ENCODE results near the gene PDZD7. TPM values are rescaled to one million over a fixed set of nuclear protein-coding genes. Genes with fewer than 3 reads are reported as not detected.

PDZD7 gene
- total RNA-seq, 1 donor from 2014 or later = 0.48 TPM

GRCh38 chr10:100968062-100968736 is 62.7 kb downstream of the PDZD7 start:
- no peak for DNase-seq (ENCODE audit: low spot score)

DNA sequence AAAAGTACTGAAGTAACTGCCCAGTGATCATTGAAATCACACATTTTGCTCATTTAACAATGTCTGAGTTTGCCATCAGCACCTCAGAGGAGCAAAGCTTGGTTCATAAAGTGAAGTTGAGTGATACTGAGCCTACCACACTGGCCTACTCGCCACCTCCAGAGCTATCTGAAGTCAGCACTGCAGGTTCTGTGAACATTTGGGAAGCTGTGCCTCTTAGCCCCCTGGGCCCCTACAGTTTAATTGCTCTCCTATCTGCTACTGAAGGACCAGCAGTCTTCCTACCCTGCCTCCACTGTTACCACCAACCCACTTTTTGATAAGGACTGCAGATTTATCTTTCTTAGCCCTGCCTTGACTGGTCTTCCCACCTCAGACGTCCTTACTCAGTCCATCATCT is 63.6 kb downstream of the PDZD7 start:
- no peak for DNase-seq (ENCODE audit: low spot score)

DNA sequence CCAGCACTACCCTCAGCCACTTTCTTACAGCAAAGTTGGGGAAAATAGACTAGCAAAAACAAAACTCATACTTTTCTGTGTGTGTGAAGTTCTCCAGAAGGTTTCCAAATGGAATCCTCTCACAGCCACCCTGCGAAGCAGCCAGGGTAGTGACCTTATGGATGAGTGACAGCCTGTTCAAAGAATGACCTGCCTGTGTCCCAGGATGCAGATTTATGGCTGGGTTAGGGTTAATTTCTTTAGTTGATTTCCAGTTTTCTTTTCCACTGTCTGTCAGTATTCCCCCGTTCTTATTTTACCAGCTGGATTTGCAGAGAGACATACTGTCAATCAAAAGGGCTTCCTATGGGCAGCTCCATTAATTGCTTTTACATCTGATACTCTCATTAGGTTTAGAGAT is 64.0 kb downstream of the PDZD7 start:
- no peak for DNase-seq (ENCODE audit: low spot score)

DNA sequence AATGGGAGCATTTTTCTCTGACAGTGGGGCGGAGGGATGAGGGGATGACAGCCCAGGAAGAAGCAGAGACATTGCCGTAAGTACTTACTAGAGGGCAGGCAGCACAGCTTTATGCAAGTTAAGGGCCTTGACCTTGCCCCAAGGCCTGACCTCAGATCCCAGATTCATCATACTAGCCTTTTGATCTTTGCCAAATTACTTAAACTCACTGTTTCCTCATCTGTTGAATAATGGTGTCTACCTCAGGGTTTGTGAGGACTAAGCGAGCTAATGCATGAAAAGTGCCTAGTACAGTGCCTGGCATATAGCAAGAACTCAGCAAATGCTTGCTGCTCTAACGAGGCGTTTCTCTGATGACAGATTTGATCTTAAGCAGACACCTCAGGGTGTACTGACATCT is 65.1 kb downstream of the PDZD7 start:
- DNase-seq (ENCODE audit: low spot score) = no peak

GRCh38 chr10:100963826-100964225 is 67.1 kb downstream of the PDZD7 start:
- no peak for DNase-seq (ENCODE audit: low spot score)

- no peak for DNase-seq (ENCODE audit: low spot score)
Measured at GRCh38 chr10:100962351-100963080, 68.4 kb downstream of the PDZD7 start.

DNA sequence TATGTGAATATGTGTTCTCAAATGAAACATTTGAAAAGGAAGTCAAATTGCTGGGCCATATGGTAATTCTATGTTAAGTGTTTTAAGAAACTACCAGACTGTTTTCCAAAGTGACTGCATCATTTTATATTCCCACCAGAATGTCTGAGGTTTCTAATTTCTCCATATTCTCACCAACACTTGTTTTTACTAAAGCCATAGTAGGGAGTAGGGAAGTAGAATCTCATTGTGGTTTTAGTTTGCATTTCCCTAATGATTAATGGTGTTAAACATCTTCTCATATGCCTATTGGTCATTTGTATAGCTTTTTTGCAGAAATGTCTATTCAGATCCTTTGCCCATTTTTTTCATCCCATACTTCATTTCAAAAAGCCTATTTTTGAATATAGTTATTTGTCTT is 70.7 kb downstream of the PDZD7 start:
- DNase-seq (ENCODE audit: low spot score) = no peak

Other genes with a start within 250 kb of the PDZD7 start
- 59.7 TPM for gene SLF2, start 118.2 kb downstream of the PDZD7 start, total RNA-seq (ENCODE audit: insufficient read depth, low replicate concordance)
- 0.24 TPM for gene SEMA4G, start 61.6 kb downstream of the PDZD7 start, total RNA-seq (ENCODE audit: insufficient read depth, low replicate concordance)
- 73.7 TPM for gene MRPL43, start 43.6 kb downstream of the PDZD7 start, total RNA-seq (ENCODE audit: insufficient read depth, low replicate concordance)
- 8.7 TPM for gene TWNK, start 43.6 kb downstream of the PDZD7 start, total RNA-seq (ENCODE audit: insufficient read depth, low replicate concordance)
- 37.6 TPM for gene LZTS2, start 31.3 kb downstream of the PDZD7 start, total RNA-seq (ENCODE audit: insufficient read depth, low replicate concordance)
- 18.1 TPM for gene SFXN3, start 105 bp upstream of the PDZD7 start, total RNA-seq (ENCODE audit: insufficient read depth, low replicate concordance)
- gene KAZALD1, start 30.9 kb upstream of the PDZD7 start, total RNA-seq (ENCODE audit: insufficient read depth, low replicate concordance) = 11.8 TPM
- 3.4 TPM for gene TLX1, start 100.2 kb upstream of the PDZD7 start, total RNA-seq (ENCODE audit: insufficient read depth, low replicate concordance)
- gene LBX1, start 198.3 kb upstream of the PDZD7 start, total RNA-seq (ENCODE audit: insufficient read depth, low replicate concordance) = 0.24 TPM